NCI-H460 (cell line): ENCODE measurements around the gene C1QTNF8. TPM values are rescaled to one million over a fixed set of nuclear protein-coding genes. Genes with fewer than 3 reads are reported as not detected.

Experiments used
- DNase-seq: peaks from one replicate; pipeline ENCODE4 v3.0.0-alpha.2; 2016; ENCODE audit warnings: low read depth; ENCODE audit errors: extremely low read depth
- total RNA-seq: library from RNA; depleted of rRNA; stranded (reverse); fragments of >200 nt; shearing (Covaris generic); gene quantifications from 2 replicates; pipeline ENCODE4 v1.2.3, GENCODE V29; 2014; rRNA removed

C1QTNF8 gene
- total RNA-seq, 1 experiment from 2014 or later = not detected

- DNase-seq = no peak
Observed at GRCh38 chr16:1049113-1049975, 46.7 kb downstream of the C1QTNF8 start.

DNA sequence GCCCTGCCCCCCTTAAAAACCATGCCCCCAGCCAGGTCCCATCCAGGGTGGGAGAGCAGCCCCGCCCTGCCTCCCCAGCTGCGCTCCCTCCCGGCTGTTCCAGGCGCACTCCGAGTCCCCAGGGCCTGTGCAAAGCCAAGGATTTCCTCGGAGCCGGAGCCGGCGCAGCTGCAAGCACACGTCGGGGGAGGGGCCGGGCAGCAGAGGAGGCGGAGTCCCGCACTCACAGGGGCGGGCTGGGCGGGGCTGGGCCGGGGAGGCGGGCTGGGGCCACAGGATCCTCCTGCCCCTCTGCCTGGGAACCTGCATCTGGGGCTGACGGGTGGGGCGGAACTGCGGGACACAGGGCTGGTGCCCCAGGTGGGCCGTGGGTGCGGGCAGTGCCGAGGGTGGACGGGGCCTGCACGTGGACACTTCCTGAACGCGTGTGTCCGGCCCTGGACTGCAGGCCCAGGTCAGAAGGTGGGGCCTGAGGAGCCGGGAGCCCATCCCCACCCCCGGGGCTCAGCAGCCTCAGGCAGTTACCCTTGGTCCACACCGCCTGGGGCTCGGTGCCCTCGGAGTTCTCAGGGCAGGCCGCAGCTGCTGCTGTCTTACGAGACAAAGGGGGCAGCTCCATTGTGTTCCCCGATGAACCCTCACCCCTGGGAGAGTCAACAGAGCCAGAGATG lies 47.5 kb downstream of the C1QTNF8 start:
- peak; percentile 51 for DNase-seq

DNA sequence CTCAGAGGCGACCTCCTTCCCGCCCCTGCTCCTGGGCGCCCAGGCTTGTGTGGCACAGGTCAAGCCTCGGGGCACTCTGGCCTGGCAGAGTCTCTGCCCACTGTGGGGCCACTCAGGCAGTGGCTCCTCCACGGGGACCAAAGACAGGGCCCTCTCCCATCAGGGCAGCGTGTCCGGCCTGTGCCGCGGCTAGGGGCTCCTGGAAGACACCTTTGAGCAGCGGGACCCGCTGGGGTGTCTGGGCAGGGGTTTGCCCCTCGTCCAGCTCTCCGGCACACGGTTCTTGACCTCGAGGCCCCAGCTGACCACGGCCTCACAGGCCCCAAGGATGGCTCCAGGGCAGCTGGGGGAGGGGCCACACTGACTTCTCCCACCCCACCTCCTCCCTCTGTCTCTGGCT lies 48.2 kb downstream of the C1QTNF8 start:
- DNase-seq = no peak

DNA sequence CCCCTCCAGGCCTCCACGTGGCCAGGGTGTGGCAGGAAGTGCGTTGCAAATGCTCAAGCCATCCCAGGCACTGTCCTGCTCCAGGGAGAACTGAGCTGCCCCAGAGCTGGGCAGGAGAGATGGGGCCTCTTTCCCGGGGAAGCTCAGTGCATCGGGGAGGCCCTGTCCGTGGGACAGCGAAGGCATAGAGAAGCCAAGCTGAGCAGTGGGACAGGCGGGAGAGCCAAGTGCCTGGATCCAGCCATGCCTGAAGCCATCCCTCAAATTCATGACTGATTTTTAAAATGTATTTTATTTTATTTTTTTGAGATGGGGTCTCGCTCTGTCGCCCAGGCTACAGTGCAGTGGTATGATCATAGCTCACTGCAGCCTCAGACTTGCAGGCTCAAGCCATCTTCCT lies 48.9 kb downstream of the C1QTNF8 start:
- DNase-seq = no peak

DNA sequence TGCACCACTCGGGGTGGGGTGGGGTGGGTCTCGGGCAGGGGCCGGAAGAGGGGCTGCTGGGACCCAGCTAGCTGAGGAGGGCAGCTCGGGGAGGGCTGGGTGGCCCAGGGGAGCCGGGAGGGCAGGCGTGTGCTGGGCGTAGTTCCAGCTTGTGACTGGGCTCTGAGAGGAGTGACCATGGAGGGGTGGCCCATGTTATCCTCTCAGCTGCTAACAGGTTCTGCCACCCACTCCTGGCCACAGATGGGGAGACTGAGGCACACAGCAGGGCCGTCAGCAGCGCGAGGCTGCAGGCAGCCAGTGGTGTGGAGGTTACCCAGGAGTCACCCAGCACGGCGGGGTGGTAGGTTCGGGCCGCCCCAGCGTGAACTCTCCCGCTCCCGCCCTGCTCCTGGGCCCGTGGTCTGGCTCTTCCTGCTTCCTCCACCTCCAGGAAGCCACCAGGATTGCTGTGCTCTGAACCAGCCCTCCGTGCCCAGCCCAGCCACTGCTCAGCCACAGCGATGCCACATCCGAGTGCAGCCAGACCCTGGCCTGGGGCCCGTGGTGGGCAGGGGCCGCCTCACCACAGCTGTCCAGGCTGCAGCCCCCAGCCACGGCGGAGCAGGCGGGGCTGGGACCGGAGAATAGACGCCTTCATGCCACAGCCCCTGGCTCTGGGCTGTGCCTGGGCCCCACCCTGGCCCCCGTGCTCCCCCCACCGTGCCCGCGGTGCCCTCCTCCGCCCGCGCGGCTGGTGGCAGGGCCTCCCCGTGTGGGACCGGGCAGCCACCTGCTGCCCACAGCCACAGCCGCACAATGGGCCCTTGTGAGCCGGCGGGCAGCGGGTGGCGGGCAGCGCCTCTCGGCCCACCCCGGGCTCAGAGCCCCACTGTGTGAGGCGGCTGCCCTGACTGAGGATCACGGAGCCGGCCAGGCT lies 49.8 kb downstream of the C1QTNF8 start:
- DNase-seq = no peak

GRCh38 chr16:1045310-1045992 lies 50.6 kb downstream of the C1QTNF8 start:
- no peak for DNase-seq

GRCh38 chr16:1044460-1045309 lies 51.4 kb downstream of the C1QTNF8 start:
- peak; percentile 33 for DNase-seq

GRCh38 chr16:1043881-1044451 lies 52.1 kb downstream of the C1QTNF8 start:
- DNase-seq = no peak

- DNase-seq = no peak
Observed at GRCh38 chr16:1042866-1043265, 53.2 kb downstream of the C1QTNF8 start.

GRCh38 chr16:1042049-1042744 lies 53.8 kb downstream of the C1QTNF8 start:
- DNase-seq = no peak

DNA sequence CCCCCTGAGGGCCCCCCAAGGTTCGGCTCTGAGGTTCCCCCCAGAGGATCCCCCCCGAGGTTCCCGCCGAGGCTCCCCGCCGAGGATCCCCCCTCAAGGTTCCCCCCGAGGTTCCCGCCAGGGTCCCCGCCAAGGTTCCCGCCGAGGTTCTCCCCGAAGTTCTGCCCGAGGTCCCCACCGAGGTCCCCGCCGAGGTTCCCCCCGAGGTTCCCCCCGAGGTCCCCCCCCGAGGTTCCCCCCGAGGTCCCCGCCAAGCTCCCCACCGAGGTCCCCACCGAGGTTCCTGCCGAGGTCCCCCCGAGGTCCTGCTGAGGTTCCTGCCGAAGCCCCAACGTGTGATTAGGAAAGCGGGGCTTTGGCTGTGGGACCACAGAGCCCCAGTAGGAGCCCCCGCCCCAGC lies 55.7 kb downstream of the C1QTNF8 start:
- DNase-seq = no peak

DNA sequence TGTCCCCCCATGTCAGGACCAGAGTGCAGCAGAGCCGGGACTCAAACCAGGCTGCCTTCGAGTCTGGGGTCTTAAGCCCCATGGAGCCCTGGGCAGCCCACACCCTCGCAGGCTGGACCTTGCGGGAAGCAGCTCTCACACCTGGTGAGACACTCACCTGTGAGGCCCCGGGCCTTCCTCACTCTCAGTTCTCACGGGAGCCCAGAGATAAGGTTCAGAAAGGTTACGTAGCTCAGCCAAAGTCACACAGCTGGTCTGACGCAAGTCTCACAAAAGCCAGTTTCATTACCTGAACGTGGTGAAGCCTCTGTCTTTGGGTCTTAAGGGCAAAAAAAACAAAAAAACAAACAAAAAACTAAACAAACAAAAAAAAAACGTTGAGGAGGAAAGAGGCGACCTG lies 56.3 kb downstream of the C1QTNF8 start:
- DNase-seq = no peak

DNA sequence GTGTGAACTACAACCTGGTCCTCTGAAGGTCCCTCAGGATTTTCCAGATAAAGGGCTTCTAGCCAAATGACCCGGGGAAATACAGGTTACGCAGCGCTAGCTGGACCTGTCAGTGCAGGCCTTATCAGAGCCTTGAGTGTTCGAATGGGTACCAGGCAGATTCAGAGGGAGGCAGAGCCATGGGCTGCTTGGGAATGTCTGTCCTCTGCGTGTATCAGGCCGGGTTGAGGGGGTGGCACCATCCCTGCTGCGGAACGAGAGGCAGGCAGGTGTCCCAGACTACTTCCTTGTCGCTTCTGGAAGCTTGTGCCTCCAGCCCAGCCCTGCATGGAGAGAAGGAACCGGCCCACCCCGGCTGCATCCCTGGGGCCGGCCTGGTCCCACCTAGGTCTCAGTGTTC lies 57.1 kb downstream of the C1QTNF8 start:
- DNase-seq = no peak

Other genes starting within 250 kb of the C1QTNF8 start
- 15.6 and 16.2 TPM in 2 replicates for gene LMF1, start 125.3 kb downstream of the C1QTNF8 start, total RNA-seq
- 0.97 and 1.5 TPM in 2 replicates for gene SOX8, start 114.5 kb downstream of the C1QTNF8 start, total RNA-seq
- 0.40 TPM in 1 of 2 replicates, not detected in the other for gene SSTR5, start 23.5 kb downstream of the C1QTNF8 start, total RNA-seq
- gene CACNA1H, start 56.9 kb upstream of the C1QTNF8 start, total RNA-seq = 3.9 and 4.2 TPM in 2 replicates
- not detected in 2 replicates for gene TPSG1, start 129.0 kb upstream of the C1QTNF8 start, total RNA-seq
- not detected in 2 replicates for gene TPSB2, start 133.9 kb upstream of the C1QTNF8 start, total RNA-seq
- gene TPSAB1, start 144.5 kb upstream of the C1QTNF8 start, total RNA-seq = not detected in 2 replicates
- not detected in 2 replicates for gene TPSD1, start 159.8 kb upstream of the C1QTNF8 start, total RNA-seq
- gene UBE2I, start 213.4 kb upstream of the C1QTNF8 start, total RNA-seq = 90.5 and 120 TPM in 2 replicates
- gene BAIAP3, start 237.4 kb upstream of the C1QTNF8 start, total RNA-seq = 0.29 and 0.89 TPM in 2 replicates